Pulmonary artery endothelial cell (primary cell): Measurements from ENCODE around the gene ANO10. TPM values are rescaled to one million over a fixed set of nuclear protein-coding genes. Genes with fewer than 3 reads are reported as not detected.

ENCODE experiments used
- DNase-seq: peaks from one replicate; pipeline ENCODE4 v3.0.0-alpha.2; 2011; ENCODE audit warnings: low read depth, low spot score
- total RNA-seq: library from RNA; depleted of rRNA; stranded (reverse); fragments of >200 nt; gene quantifications from 2 replicates; pipeline ENCODE4 v1.2.3, GENCODE V29; 2014

Gene ANO10
- total RNA-seq, 1 donor from 2014 or later: 34.4 TPM

- DNase-seq: no peak
Observed at GRCh38 chr3:43323541-43323940, 298.3 kb downstream of the ANO10 start.

GRCh38 chr3:43320288-43320687 is 301.5 kb downstream of the ANO10 start:
- DNase-seq: no peak

DNA sequence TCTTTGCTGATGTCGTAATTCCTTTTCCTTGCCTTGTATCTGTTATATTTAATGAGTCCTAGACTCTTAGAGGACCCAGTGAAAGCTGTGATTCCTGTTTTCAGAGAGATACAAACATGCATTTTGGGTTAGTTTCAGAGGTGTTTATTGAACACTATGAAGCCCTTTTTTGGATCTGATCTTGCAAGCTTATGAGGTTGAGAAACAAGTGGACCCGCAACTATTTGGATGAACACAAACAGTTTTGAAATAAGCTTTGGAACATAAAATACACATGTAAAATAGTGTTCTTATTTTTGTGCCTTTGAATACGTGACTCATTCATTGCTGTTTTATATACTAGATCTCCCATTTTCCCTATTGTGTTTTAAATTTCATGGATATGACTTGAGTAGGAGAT is 302.0 kb downstream of the ANO10 start:
- DNase-seq: no peak

- no peak for DNase-seq
Observed at GRCh38 chr3:43319376-43319775, 302.4 kb downstream of the ANO10 start.

DNA sequence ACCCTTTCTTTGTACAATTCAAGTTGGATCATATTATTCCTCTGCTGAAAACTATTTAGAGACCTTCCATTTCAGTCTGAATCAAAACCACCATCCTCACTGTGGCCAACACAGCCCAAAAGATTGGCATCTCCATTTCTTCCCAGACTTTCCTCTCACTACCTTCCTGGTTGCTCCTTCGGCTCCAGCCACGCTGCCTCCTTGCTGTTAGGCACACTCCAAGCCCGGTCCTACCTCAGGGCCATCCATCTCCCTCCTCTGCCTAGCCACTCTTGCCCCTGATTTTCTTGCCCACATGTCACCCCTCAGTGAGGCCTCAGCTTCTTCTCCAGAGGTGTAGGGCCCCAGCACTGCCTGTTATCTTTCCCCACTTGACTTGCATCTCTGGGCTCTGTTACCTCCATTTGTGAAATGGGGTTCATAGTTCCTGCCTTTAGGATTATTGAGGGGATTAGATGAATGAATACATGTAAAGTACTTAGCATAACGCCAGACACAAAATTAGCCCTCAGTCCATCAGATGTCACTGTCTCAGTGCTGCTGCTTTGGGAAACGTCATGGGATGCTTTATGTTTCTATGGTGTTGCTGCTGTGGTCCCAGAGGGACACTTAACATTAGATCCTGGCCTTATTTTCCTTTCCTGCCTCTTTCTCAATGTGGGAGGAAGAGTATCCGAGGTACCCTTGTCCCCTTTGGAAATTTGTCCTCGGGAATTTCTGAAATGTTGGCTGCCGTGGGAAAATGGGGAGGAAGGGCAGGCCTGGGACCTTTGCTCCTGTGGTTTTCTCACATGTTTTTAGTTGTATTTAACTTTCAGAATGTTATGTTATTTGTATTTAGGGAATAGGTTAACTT is 304.1 kb downstream of the ANO10 start:
- DNase-seq: no peak

DNA sequence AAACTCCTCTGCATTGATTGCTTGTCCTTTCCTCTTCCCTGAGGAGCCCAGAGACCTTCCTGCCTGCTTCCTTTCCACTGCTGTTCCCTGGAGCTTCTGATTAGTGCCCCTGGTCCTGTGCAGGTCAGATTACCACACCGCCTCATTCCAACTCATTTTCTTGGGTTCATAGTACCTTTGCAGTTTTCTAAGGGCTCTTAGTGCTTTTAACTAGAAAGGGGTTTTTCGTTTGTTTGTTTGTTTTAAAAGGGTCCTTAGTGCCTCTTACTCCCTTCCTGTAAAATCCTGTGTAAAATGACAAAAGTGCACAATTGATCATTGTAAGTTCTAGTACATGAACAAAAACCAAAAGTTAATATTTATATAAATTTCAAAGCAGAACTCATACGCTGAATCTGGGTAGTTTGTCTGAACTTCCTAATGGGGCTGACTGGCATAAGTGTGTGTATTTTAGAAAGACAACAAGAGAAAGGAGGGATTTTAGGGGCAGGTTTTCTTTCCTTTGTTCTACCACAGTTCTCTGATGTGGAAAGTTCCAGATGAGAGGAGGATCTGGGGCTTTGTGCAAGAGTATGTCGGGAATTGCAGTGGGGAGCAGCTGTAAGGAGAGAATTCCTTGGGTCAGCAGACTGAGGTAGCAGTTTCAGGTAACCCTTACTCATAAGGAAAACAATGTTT is 304.9 kb downstream of the ANO10 start:
- no peak for DNase-seq

Other genes starting within 250 kb of the ANO10 start
- gene ABHD5, start 68.9 kb upstream of the ANO10 start, total RNA-seq: 23.7 and 41.0 TPM in 2 replicates